ENCODE measurements around the gene CNGA3.

The CNGA3 gene

GRCh38 chr2:98348066-98348561 lies 1.9 kb downstream of the CNGA3 start:
- ChIA-PET POLR2A (no interaction called here), CTCF (interaction anchor here (0.6 kb wide), 1 partner anchor 664 kb away, joined by 3 read pairs; no protein-coding TSS in a partner anchor)

GRCh38 chr2:98350411-98350810 lies 4.2 kb downstream of the CNGA3 start:
- H3K4me1 ChIP-seq (ENCODE audit: control insufficient read depth, insufficient read depth, low read length), result no peaks in the 10 kb centered on the region
- TF ChIP-seq PRDM6 (tag by site-specific recombination; IDR thresholded peaks at IDR 0.05), result no peak
- TF ChIP-seq ZNF248 (tag by site-specific recombination; IDR thresholded peaks at IDR 0.05), result no peak
- TF ChIP-seq ZIC2 (tag by site-specific recombination; IDR thresholded peaks at IDR 0.05), result no peak
- CTCF ChIA-PET, result interaction anchor here (0.7 kb wide), 1 partner anchor 635 kb away, joined by 3 read pairs; no protein-coding TSS in a partner anchor
- no peaks in the 10 kb centered on the region for H3K9me3 ChIP-seq (ENCODE audit: control insufficient read depth, insufficient read depth, low read depth, low read length)
- POLR2A ChIA-PET, result no interaction called here
- no peak overlapping the region for H3K27ac ChIP-seq (ENCODE audit: extremely low read depth, low read depth, low read length)
- H3K36me3 ChIP-seq (ENCODE audit: control insufficient read depth in 2 of 2, insufficient read depth in 1 of 2, low read length in 2 of 2), result no peaks in the 10 kb centered on the region
- no peak overlapping the region for H3K4me3 ChIP-seq (ENCODE audit: low read depth, low read length)

More at GRCh38 chr2:98348066-98348561, 1.9 kb downstream of the CNGA3 start:
- Histone ChIP-seq H3K4me3 (ENCODE audit: low read depth, low read length) (no peak overlapping the region), H3K36me3 (ENCODE audit: control insufficient read depth in 2 of 2, insufficient read depth in 1 of 2, low read length in 2 of 2) (no peaks in the 10 kb centered on the region), H3K27ac (ENCODE audit: extremely low read depth, low read depth, low read length) (no peak overlapping the region), H3K9me3 (ENCODE audit: control insufficient read depth, insufficient read depth, low read depth, low read length) (no peaks in the 10 kb centered on the region), H3K4me1 (ENCODE audit: control insufficient read depth, insufficient read depth, low read length) (no peaks in the 10 kb centered on the region)
- TF ChIP-seq ZNF830 (tag by site-specific recombination; IDR thresholded peaks at IDR 0.05; ENCODE audit: low read depth) (no peak), ZNF132 (tag by site-specific recombination; IDR thresholded peaks at IDR 0.05; ENCODE audit: borderline replicate concordance) (no peak), ZNF473 (tag by site-specific recombination; IDR thresholded peaks at IDR 0.05) (no peak), REST (tag by site-specific recombination; IDR thresholded peaks at IDR 0.05) (no peak), ZNF544 (tag by site-specific recombination; IDR thresholded peaks at IDR 0.05) (no peak), SCRT1 (tag by site-specific recombination; IDR thresholded peaks at IDR 0.05; ENCODE audit: borderline replicate concordance) (no peak)

GRCh38 chr2:98355881-98356280 lies 9.6 kb downstream of the CNGA3 start:
- CTCF ChIA-PET, result no interaction called here
- H3K27ac ChIP-seq (ENCODE audit: extremely low read depth, low read depth, low read length), result no peak overlapping the region
- no peak for TF ChIP-seq ZNF580 (tag by site-specific recombination; IDR thresholded peaks at IDR 0.05)
- TF ChIP-seq ZNF16 (tag by site-specific recombination; IDR thresholded peaks at IDR 0.05; ENCODE audit: low read depth), result no peak
- no peak overlapping the region for H3K4me3 ChIP-seq (ENCODE audit: low read depth, low read length)
- H3K9me3 ChIP-seq (ENCODE audit: control insufficient read depth, insufficient read depth, low read depth, low read length), result no peaks in the 10 kb centered on the region
- POLR2A ChIA-PET, result no interaction called here
- peaks cover 4% of the 10 kb centered on the region; the same call in 1 of the 2 replicates for H3K4me1 ChIP-seq (ENCODE audit: control insufficient read depth, insufficient read depth, low read length)
- H3K36me3 ChIP-seq (ENCODE audit: control insufficient read depth in 2 of 2, insufficient read depth in 1 of 2, low read length in 2 of 2), result no peaks in the 10 kb centered on the region

GRCh38 chr2:98356729-98357128 lies 10.5 kb downstream of the CNGA3 start:
- Histone ChIP-seq H3K27ac (ENCODE audit: extremely low read depth, low read depth, low read length) (no peak overlapping the region), H3K9me3 (ENCODE audit: control insufficient read depth, insufficient read depth, low read depth, low read length) (no peaks in the 10 kb centered on the region), H3K4me1 (ENCODE audit: control insufficient read depth, insufficient read depth, low read length) (peaks cover 4% of the 10 kb centered on the region; the same call in 1 of the 2 replicates), H3K4me3 (ENCODE audit: low read depth, low read length) (no peak overlapping the region), H3K36me3 (ENCODE audit: control insufficient read depth in 2 of 2, insufficient read depth in 1 of 2, low read length in 2 of 2) (no peaks in the 10 kb centered on the region)
- ChIA-PET CTCF (no interaction called here), POLR2A (no interaction called here)
- TF ChIP-seq ZNF548 (tag by site-specific recombination; IDR thresholded peaks at IDR 0.05) (no peak), GFI1B (tag by site-specific recombination; IDR thresholded peaks at IDR 0.05) (no peak), ZBTB21 (tag by site-specific recombination; IDR thresholded peaks at IDR 0.05) (peak; percentile 57; the same call in 1 of the 2 replicates), ZNF398 (tag by site-specific recombination; IDR thresholded peaks at IDR 0.05) (0 out of 2 replicates have a peak, but pooled peaks have one; percentile 8), HOXD13 (CRISPR knock-in tag; IDR thresholded peaks at IDR 0.05; ENCODE audit: borderline replicate concordance) (0 out of 2 replicates have a peak, but pooled peaks have one; percentile 40), HIC1 (tag by site-specific recombination; IDR thresholded peaks at IDR 0.05) (0 out of 2 replicates have a peak, but pooled peaks have one; percentile 24)
